Natural killer cell (primary cell): ENCODE measurements around the gene OR9Q1. TPM values are rescaled to one million over a fixed set of nuclear protein-coding genes. Genes with fewer than 3 reads are reported as not detected.

Experiments used
- ATAC-seq, 3 donors: fragments of 150-1000 bp in 2 of 3; fragments of 200-7000 bp in 1 of 3; cut with Tn5 transposase; 1 replicate in 1 of 3; 2 replicates in 2 of 3; pipeline ENCODE4 v1.10.0; 2021; ENCODE audit warnings: mild to moderate bottlenecking in 2 of 3, moderate library complexity in 2 of 3
- DNase-seq, 2 donors: peaks; one replicate each; pipeline versions ENCODE4 v3.0.0 to v3.0.0-alpha.2; 2013 to 2021; ENCODE audit warnings: mixed read lengths in 1 of 2
- H3K27ac ChIP-seq: one replicate; pipeline ENCODE4 v1.5.1; 2013; ENCODE audit warnings: mild to moderate bottlenecking, low read length
- H3K27me3 ChIP-seq: one replicate; pipeline ENCODE4 v1.6.1; 2013; ENCODE audit warnings: low read length; ENCODE audit not compliant: control insufficient read depth, insufficient read depth
- H3K36me3 ChIP-seq: one replicate; pipeline ENCODE4 v1.6.1; 2013; ENCODE audit warnings: low read length; ENCODE audit not compliant: control insufficient read depth, insufficient read depth
- H3K4me1 ChIP-seq: one replicate; pipeline ENCODE4 v1.6.1; 2013; ENCODE audit warnings: low read length; ENCODE audit not compliant: control insufficient read depth, insufficient read depth
- H3K4me3 ChIP-seq: one replicate; pipeline ENCODE4 v1.5.1; 2013; ENCODE audit warnings: low read length
- H3K9me3 ChIP-seq: one replicate; pipeline ENCODE4 v1.6.1; 2013; ENCODE audit warnings: low read length; ENCODE audit not compliant: control insufficient read depth, insufficient read depth
- H3K27ac Mint-ChIP-seq, 2 donors: one replicate each; pipeline ENCODE4 v1.8.0; 2022; ENCODE audit warnings: mild to moderate bottlenecking in 2 of 2, mixed read lengths in 2 of 2, moderate library complexity in 1 of 2
- H3K27me3 Mint-ChIP-seq, 2 donors: one replicate each; pipeline ENCODE4 v1.8.0; 2022; ENCODE audit warnings: low read depth in 2 of 2, mixed read lengths in 2 of 2
- H3K36me3 Mint-ChIP-seq: one replicate; pipeline ENCODE4 v1.8.0; 2022; ENCODE audit warnings: mixed read lengths
- H3K4me1 Mint-ChIP-seq, 2 donors: one replicate each; pipeline ENCODE4 v1.8.0; 2022; ENCODE audit warnings: mixed read lengths in 2 of 2
- H3K4me3 Mint-ChIP-seq: one replicate; pipeline ENCODE4 v1.8.0; 2022; ENCODE audit warnings: mild to moderate bottlenecking, moderate library complexity, mixed read lengths
- H3K9me3 Mint-ChIP-seq, 2 donors: one replicate each; pipeline ENCODE4 v1.8.0; 2022; ENCODE audit warnings: mixed read lengths in 2 of 2
- WGBS: methylation state at CpG from one replicate; pipeline ENCODE4 v1.1.7; 2013; ENCODE audit warnings: missing lambda C conversion rate; ENCODE audit not compliant: insufficient coverage; 5-methylcytosine and 5-hydroxymethylcytosine counted together
- intact Hi-C: fragments of 100-400 bp; cut with micrococcal nuclease; formaldehyde crosslinking; loops from one replicate; pipeline ENCODE4 v1.14.2; 2022
- total RNA-seq, 4 donors: library from RNA; stranded (reverse); fragments of 120-200 nt in 1 of 4; gene quantifications; one replicate each; pipeline versions ENCODE4 v1.2.3 to v1.2.4, GENCODE V29; 2013 to 2022
- TF ChIP-seq, protein P1 (sequence below): fragments of 200-600 bp; IDR thresholded peaks from one replicate; pipeline ENCODE4 v1.8.0; 2022; ENCODE audit warnings: antibody characterized with exemption

Gene OR9Q1
- total RNA-seq, 3 donors from 2014 or later (not counting 1 experiment from before 2014, with no cell fraction given) = not detected

DNA sequence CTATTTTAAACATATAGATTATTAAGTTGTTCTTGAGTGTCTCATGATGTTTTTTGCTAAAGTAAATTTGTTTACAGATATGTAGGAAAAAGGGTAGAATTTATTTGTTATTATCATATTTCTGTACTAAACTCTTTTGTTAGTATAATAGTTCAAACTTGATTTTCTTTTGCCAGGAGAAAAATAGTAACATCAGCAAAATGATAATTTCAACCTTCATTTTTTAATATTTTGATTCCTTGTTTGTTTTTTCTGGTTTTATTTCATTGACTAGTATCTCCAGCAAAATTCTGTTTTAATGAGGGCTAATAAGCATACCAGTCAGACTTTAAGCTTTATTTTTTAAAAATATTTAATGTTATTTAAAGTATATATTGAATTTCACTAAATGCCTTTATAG lies 192.8 kb downstream of the OR9Q1 start:
- no peaks in the 10 kb centered on the region for H3K36me3 ChIP-seq
- no peaks in the 10 kb centered on the region for H3K4me1 ChIP-seq
- H3K27ac ChIP-seq = no peak overlapping the region
- intact Hi-C loops = loop anchor here (10.0 kb wide), 1 partner anchor 62 kb away; no protein-coding TSS in a partner anchor
- no peak for DNase-seq
- Mint-ChIP-seq H3K27ac (no peak overlapping the region), H3K36me3 (no peaks in the 10 kb centered on the region), H3K4me1 (no peaks in the 10 kb centered on the region), H3K27me3 (peaks cover 0 to 6% of the 10 kb centered on the region in 2 donors), H3K9me3 (peaks cover 0 to 3% of the 10 kb centered on the region in 2 donors), H3K4me3 (no peak overlapping the region)
- no peak overlapping the region for H3K4me3 ChIP-seq
- ATAC-seq = no peak
- no peaks in the 10 kb centered on the region for H3K27me3 ChIP-seq
- TF ChIP-seq, protein P1, sequence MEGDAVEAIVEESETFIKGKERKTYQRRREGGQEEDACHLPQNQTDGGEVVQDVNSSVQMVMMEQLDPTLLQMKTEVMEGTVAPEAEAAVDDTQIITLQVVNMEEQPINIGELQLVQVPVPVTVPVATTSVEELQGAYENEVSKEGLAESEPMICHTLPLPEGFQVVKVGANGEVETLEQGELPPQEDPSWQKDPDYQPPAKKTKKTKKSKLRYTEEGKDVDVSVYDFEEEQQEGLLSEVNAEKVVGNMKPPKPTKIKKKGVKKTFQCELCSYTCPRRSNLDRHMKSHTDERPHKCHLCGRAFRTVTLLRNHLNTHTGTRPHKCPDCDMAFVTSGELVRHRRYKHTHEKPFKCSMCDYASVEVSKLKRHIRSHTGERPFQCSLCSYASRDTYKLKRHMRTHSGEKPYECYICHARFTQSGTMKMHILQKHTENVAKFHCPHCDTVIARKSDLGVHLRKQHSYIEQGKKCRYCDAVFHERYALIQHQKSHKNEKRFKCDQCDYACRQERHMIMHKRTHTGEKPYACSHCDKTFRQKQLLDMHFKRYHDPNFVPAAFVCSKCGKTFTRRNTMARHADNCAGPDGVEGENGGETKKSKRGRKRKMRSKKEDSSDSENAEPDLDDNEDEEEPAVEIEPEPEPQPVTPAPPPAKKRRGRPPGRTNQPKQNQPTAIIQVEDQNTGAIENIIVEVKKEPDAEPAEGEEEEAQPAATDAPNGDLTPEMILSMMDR = no peak
- H3K9me3 ChIP-seq = no peaks in the 10 kb centered on the region

DNA sequence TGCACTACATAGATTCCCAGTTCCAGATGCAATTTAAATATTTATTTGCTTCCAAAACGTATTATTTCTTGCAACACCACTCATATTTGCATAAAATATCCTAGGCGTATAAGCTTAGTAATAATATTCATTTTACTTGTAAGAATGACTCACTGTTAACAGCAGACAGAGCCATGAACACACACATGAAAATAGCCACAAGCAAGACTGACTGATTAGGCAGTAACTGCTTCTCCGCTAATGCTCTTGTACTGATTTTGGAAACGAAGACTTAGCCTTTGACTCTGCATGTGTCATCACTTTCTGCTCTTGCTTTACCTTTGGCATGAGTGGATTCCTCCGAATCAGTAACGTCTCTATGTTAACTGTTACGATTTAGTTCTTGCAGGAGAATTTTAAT lies 199.0 kb downstream of the OR9Q1 start:
- no peaks in the 10 kb centered on the region for H3K27me3 ChIP-seq
- no peak for ATAC-seq
- H3K36me3 ChIP-seq = no peaks in the 10 kb centered on the region
- no peaks in the 10 kb centered on the region for H3K9me3 ChIP-seq
- no peaks in the 10 kb centered on the region for H3K4me1 ChIP-seq
- H3K27ac Mint-ChIP-seq = no peak overlapping the region
- intact Hi-C loops = no loop called here
- no peaks in the 10 kb centered on the region for H3K27me3 Mint-ChIP-seq
- no peaks in the 10 kb centered on the region for H3K4me1 Mint-ChIP-seq
- H3K27ac ChIP-seq = no peak overlapping the region
- TF ChIP-seq, protein P1 = no peak
- H3K36me3 Mint-ChIP-seq = no peaks in the 10 kb centered on the region
- WGBS = 77% methylated on average over 4 of the region's 7 CpGs
- no peak overlapping the region for H3K4me3 Mint-ChIP-seq
- no peak for DNase-seq
- no peak overlapping the region for H3K4me3 ChIP-seq
- H3K9me3 Mint-ChIP-seq = no peaks in the 10 kb centered on the region

DNA sequence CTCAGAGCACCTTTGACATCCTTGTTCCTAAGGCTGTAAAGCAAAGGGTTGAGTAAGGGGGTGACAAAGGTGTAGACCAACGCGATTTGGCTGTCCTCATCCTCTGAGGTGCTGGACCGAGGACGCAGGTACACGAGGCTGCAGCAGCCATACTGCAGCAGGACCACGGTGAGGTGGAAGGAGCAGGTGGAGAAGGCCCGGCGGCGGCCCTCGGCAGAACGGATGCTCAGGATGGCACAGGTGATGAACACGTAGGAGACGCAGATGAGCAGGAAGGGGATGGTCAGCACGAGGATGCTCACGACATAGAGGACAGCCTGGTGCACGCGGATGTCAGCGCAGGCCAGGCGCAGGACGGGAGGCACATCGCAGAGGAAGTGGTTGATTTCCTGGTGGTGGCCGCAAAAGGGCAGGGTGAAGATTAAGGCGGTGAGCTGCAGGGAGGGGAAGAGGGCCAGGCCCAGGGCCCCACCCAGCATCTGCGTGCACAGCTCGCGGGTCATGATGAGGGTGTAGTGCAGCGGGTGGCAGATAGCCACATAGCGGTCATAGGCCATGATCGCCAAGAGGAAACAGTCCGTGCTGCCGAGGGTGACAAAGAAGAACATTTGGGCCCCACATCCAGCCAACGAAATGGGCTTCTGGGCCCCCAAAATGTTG lies 204.4 kb downstream of the OR9Q1 start:
- Mint-ChIP-seq H3K4me1 (no peaks in the 10 kb centered on the region), H3K4me3 (no peak overlapping the region)

More for the DNA sequence above, 204.4 kb downstream of the OR9Q1 start:
- H3K4me1 ChIP-seq = no peaks in the 10 kb centered on the region
- no peaks in the 10 kb centered on the region for H3K9me3 ChIP-seq
- Mint-ChIP-seq H3K36me3 (no peaks in the 10 kb centered on the region), H3K27me3 (peaks cover 0 to 3% of the 10 kb centered on the region in 2 donors), H3K27ac (no peak overlapping the region), H3K9me3 (peaks cover 0 to 5% of the 10 kb centered on the region in 2 donors)
- TF ChIP-seq, protein P1 = no peak
- H3K27me3 ChIP-seq = no peaks in the 10 kb centered on the region
- WGBS = 91% methylated on average over 32 of the region's 32 CpGs
- no peak for DNase-seq
- no peak overlapping the region for H3K4me3 ChIP-seq
- H3K27ac ChIP-seq = no peak overlapping the region
- ATAC-seq = no peak
- intact Hi-C loops = no loop called here
- no peaks in the 10 kb centered on the region for H3K36me3 ChIP-seq

Other genes with a start within 250 kb of the OR9Q1 start
- gene OR6Q1, start 7.1 kb downstream of the OR9Q1 start, total RNA-seq = not detected
- gene OR9I1, start 101.6 kb downstream of the OR9Q1 start, total RNA-seq = not detected
- gene OR9Q2, start 165.2 kb downstream of the OR9Q1 start, total RNA-seq = not detected
- not detected for gene OR1S2, start 180.3 kb downstream of the OR9Q1 start, total RNA-seq
- not detected for gene OR1S1, start 188.8 kb downstream of the OR9Q1 start, total RNA-seq
- not detected for gene OR10Q1, start 205.0 kb downstream of the OR9Q1 start, total RNA-seq
- gene OR10W1, start 244.4 kb downstream of the OR9Q1 start, total RNA-seq = not detected